ENCODE measurements around the gene PKD2L2.

DNA sequence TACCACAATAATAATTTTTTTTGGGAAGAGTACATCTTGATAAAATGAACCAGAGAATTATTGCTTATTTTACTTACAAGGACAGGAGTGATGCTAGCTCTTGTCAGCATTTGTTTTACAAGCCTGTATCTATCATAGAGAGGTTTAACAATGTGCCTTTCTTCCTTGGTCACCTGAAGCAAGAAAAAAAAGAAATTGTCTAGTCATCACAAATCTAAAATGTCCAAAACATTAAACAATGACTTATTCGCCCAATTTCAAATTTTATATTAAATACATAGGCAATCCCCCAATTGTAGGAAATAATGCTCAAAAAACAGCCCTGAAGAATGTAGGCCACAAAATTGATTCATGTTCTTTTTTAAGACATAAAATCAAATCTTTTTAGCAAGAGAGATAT is 56.6 kb downstream of the PKD2L2 start:
- TF ChIP-seq, protein P1, sequence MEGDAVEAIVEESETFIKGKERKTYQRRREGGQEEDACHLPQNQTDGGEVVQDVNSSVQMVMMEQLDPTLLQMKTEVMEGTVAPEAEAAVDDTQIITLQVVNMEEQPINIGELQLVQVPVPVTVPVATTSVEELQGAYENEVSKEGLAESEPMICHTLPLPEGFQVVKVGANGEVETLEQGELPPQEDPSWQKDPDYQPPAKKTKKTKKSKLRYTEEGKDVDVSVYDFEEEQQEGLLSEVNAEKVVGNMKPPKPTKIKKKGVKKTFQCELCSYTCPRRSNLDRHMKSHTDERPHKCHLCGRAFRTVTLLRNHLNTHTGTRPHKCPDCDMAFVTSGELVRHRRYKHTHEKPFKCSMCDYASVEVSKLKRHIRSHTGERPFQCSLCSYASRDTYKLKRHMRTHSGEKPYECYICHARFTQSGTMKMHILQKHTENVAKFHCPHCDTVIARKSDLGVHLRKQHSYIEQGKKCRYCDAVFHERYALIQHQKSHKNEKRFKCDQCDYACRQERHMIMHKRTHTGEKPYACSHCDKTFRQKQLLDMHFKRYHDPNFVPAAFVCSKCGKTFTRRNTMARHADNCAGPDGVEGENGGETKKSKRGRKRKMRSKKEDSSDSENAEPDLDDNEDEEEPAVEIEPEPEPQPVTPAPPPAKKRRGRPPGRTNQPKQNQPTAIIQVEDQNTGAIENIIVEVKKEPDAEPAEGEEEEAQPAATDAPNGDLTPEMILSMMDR (IDR thresholded peaks at IDR 0.05), result no peak
- no peak for TF ChIP-seq POLR2A (IDR thresholded peaks at IDR 0.05)
- no peak for TF ChIP-seq EP300 (IDR thresholded peaks at IDR 0.05)

All from ovary (tissue), 3 donors.